Transverse colon (tissue), 4 donors: ENCODE results near the gene ANGEL1.

Experiments
- POLR2A ChIP-seq: fragments of 450-650 bp; IDR thresholded peaks from one replicate; pipeline ENCODE4 v1.6.1; 2016; ENCODE audit warnings: antibody characterized with exemption, mild to moderate bottlenecking, moderate library complexity
- POLR2AphosphoS5 ChIP-seq, 3 donors: sonication (generic); formaldehyde crosslinking; IDR thresholded peaks; one replicate each; pipeline ENCODE4 v1.6.1; 2016; ENCODE audit warnings: antibody characterized with exemption in 3 of 3
- TF ChIP-seq, protein P1 (sequence below), 5 experiments: fragments of 200-600 bp in 3 of 5; fragments of 450-650 bp in 2 of 5; sonication (generic) in 3 of 5; IDR thresholded peaks; 1 replicate in 2 of 5; 2 replicates in 3 of 5; pipeline ENCODE4 v1.5.1; 2016 to 2017; ENCODE audit warnings: antibody characterized with exemption in 5 of 5, inconsistent platforms in 3 of 5, mild to moderate bottlenecking in 2 of 5, moderate library complexity in 1 of 5

GRCh38 chr14:76779221-76780057 lies 33.2 kb downstream of the ANGEL1 start:
- TF ChIP-seq POLR2AphosphoS5 (IDR thresholded peaks at IDR 0.05), result no peak
- TF ChIP-seq, protein P1, sequence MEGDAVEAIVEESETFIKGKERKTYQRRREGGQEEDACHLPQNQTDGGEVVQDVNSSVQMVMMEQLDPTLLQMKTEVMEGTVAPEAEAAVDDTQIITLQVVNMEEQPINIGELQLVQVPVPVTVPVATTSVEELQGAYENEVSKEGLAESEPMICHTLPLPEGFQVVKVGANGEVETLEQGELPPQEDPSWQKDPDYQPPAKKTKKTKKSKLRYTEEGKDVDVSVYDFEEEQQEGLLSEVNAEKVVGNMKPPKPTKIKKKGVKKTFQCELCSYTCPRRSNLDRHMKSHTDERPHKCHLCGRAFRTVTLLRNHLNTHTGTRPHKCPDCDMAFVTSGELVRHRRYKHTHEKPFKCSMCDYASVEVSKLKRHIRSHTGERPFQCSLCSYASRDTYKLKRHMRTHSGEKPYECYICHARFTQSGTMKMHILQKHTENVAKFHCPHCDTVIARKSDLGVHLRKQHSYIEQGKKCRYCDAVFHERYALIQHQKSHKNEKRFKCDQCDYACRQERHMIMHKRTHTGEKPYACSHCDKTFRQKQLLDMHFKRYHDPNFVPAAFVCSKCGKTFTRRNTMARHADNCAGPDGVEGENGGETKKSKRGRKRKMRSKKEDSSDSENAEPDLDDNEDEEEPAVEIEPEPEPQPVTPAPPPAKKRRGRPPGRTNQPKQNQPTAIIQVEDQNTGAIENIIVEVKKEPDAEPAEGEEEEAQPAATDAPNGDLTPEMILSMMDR (IDR thresholded peaks at IDR 0.05), result no peak
- TF ChIP-seq POLR2A, result no peak
